Fibroblast of pulmonary artery (primary cell): ENCODE measurements around the gene F10.

Source experiments
- DNase-seq: peaks from one replicate; pipeline ENCODE4 v3.0.0-alpha.2; 2010; ENCODE audit warnings: low read depth
- H3K4me3 ChIP-seq: replicated peaks from 2 replicates; pipeline ENCODE4 v1.5.1; 2011; ENCODE audit warnings: low read depth, mild to moderate bottlenecking, control low read depth, low read length, moderate library complexity
- CTCF ChIP-seq: IDR thresholded peaks from 2 replicates; pipeline ENCODE4 v1.5.1; 2011; ENCODE audit warnings: mild to moderate bottlenecking, control low read depth, low read length, inconsistent platforms; ENCODE audit errors: missing control alignments

The F10 gene

GRCh38 chr13:113129921-113130750 lies 7.5 kb downstream of the F10 start:
- peak; percentile 41 for DNase-seq
- H3K4me3 ChIP-seq, result peak overlapping the region; percentile 25
- TF ChIP-seq CTCF, result no peak

- DNase-seq, result no peak
- H3K4me3 ChIP-seq, result no peak overlapping the region
- no peak for TF ChIP-seq CTCF
Measured at GRCh38 chr13:113135281-113135760, 12.7 kb downstream of the F10 start.

- no peak for TF ChIP-seq CTCF
- no peak overlapping the region for H3K4me3 ChIP-seq
- no peak for DNase-seq
Measured at GRCh38 chr13:113137691-113138298, 15.2 kb downstream of the F10 start.

- DNase-seq, result no peak
- TF ChIP-seq CTCF, result no peak
- H3K4me3 ChIP-seq, result no peak overlapping the region
Measured at GRCh38 chr13:113138792-113139551, 16.4 kb downstream of the F10 start.

GRCh38 chr13:113139577-113139976 lies 17.0 kb downstream of the F10 start:
- no peak overlapping the region for H3K4me3 ChIP-seq
- no peak for TF ChIP-seq CTCF
- no peak for DNase-seq

GRCh38 chr13:113140677-113141600 lies 18.3 kb downstream of the F10 start:
- no peak for TF ChIP-seq CTCF
- DNase-seq, result no peak
- no peak overlapping the region for H3K4me3 ChIP-seq
